Activated CD8-positive, alpha-beta memory T cell treated with anti-CD3 and anti-CD28 coated beads for 1 hour (primary cell): ENCODE data around the gene TBXT.
"Not testable (repeated sequence)": the region's sequence is repeated elsewhere in the genome, so short reads cannot be mapped to it uniquely, and the experiment has no call there.

Experiments
- DNase-seq, 2 donors: peaks; one replicate each; pipeline ENCODE4 v3.0.0-alpha.2; 2020; ENCODE audit warnings: low read depth in 1 of 2; ENCODE audit errors: extremely low read depth in 1 of 2

The TBXT gene, protein sequence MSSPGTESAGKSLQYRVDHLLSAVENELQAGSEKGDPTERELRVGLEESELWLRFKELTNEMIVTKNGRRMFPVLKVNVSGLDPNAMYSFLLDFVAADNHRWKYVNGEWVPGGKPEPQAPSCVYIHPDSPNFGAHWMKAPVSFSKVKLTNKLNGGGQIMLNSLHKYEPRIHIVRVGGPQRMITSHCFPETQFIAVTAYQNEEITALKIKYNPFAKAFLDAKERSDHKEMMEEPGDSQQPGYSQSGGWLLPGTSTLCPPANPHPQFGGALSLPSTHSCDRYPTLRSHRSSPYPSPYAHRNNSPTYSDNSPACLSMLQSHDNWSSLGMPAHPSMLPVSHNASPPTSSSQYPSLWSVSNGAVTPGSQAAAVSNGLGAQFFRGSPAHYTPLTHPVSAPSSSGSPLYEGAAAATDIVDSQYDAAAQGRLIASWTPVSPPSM

DNA sequence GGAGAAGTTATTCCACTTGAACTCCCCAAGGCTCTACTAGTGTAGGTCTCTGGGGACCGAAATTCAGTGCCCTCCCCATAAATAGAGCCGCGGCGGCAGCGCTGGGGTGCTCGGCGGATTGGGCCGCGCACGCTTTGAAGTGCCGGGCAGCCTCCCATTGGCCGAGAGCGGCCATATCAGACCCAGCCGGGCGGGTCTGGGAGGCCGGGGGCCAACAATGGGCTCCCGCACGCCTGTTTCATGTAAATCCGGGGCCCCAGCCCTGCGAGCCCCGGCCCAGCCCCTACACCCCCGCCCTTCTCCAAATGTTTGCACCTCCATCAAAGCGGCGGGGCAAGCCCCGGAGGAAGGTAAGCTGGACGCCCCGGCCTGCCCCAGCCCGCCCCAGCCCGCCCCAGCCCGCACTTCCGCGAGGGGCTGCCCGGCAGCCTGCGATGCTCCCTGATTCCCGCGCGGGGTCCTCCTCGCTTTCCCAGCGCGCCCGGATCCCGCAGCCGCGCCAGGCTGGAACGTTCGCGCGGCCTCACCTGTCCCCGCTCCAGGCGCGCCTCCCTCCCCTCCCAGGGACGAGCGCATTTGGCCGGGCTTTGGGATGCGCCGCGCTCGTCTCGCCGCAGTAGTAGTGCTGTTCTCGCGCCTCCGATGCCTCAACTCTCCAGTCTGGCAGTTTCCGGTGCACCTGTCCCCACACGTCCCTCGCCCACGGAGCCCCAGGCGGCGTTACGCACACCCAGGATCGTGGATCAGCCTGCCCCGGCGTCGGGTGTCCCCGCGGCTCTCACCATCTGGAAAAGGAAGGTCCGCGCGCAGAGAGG lies at the start of gene TBXT:
Gene TBXT, minus strand, starts transcription at position 51 of the 815 bp plus-strand sequence. CDS start 260 bp downstream, outside the sequence.
- no peak for DNase-seq

DNA sequence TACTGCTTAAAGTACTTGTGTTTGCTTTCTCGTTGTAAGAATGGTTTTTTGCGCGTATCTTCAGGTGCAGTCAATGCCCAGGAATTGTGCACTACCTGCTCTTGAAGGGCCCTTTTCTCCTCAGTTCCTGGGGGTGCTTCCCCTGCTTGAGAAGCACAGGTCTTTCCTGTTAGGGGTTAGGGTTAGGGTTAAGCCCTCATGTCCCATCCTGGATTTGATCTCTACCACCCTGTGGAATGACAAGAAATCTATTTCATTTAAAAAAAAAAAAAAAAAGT lies 39.6 kb upstream of the TBXT start:
- DNase-seq: no peak

DNA sequence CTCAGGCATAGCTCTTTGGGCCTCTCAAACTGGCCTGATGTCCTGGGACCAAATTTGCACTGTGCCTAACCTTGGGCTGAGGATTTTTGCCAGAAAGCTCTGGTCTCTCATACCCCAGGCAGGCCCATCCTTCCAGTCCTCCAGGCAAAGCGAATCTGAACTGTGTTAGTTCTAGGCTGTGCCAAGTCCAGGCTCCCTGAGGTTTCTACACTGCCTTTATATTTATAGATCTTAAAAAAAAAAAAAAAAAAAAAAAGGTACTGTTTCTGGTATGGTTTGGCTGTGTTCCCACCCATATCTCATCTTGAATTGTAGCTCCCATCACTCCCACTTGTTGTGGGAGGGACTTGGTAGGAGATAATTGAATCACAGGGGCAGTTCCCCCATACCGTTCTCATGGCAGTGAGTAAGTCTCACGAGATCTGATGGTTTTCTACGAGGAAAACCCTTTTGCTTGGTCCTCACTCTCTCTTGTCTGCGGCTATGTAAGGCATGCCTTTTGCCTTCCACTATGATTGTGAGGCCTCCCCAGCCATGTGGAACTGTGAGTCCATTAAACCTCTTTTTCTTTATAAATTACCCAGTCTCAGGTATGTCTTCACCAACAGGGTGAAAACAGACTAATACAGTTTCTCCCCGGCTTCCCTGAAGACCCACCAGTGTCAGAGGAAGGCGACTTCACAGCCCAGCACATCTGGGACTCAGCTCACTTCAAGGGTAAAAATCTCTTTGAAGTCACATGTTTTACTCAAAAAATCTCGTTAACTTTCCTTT lies 39.0 kb upstream of the TBXT start:
- DNase-seq: no peak

DNA sequence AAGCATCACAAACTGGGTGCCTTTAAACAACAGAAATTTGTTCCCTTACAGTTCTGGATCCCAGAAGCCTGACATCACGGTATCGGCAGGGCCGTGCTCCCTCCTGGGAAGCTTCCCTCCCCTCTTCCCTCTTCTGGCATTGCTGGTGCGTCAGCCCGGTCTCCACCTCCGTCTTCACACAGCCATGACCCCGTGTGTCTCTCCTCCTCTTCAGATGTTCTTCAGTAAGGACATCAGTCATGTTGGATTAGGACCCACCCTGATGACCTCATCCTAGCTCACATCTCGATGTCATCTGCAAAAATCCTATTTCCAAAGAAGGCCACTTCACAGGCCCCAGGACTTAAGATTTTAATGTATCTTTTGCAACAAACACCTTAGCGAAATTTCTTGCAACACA lies 38.4 kb upstream of the TBXT start:
- DNase-seq: no peak

DNA sequence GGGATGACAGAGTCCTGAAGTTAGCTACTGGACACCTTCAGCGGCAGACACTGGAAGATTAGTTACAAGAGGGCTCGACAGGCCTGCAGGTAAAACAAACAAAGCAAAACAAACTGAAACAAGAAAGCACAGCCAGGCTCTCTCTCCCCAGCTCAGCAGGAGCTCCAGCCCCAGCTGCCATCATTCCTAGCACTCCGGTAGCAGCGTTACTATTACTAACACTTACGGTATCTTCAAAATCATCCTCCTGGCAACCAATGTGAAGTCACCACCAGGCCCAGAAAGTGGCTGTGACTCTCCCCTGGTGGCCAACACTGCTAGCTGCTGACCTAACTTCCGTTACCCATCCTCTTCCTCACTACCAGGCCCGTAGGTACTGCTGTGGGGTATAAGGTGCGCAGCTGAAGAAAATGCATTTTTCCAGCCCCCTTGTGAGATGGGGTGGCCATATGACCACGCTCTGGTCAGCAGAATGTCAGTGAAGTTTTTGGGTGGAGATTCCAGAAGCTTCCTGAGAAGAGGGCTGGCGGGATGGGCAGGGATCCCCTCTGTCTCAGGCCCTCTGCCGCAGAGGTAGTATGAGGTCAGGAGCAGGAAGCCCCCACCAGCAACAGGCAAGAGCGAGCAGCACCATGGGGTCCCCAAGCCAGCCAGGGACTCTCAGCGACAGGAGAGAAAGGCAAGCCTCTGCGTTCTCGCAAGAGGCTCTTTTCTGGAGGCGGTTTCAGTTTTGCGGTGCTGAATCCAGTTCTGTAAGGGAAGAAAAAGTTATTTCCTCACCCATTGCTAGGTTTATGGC lies 37.4 kb upstream of the TBXT start:
- no peak for DNase-seq

DNA sequence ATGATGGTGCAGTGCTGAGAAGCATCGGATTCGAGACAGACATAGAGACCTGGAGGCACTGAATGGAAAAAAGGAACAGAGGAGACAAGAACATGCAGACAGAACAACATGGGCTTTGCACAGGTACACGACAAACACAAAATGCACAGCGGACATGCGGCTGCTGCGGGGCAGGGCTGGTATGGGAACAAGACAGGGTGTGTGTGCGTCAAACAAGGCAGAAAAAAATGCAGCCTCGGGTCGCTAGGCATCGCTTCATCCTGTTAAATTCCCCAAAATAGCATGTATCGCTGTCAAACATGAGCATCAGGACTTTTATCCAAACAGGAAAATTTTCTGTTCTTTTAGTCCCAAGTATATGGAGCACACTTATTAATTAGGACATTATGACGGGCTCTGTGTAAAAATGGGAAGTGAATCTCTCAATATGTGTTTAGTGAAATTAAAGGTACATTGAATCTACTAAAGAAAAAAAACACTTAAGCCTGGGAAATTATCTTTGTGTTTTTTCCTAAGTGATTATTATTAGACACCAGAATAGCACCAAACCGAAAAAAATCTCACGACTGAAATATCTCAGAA lies 36.1 kb upstream of the TBXT start:
- DNase-seq: no peak

DNA sequence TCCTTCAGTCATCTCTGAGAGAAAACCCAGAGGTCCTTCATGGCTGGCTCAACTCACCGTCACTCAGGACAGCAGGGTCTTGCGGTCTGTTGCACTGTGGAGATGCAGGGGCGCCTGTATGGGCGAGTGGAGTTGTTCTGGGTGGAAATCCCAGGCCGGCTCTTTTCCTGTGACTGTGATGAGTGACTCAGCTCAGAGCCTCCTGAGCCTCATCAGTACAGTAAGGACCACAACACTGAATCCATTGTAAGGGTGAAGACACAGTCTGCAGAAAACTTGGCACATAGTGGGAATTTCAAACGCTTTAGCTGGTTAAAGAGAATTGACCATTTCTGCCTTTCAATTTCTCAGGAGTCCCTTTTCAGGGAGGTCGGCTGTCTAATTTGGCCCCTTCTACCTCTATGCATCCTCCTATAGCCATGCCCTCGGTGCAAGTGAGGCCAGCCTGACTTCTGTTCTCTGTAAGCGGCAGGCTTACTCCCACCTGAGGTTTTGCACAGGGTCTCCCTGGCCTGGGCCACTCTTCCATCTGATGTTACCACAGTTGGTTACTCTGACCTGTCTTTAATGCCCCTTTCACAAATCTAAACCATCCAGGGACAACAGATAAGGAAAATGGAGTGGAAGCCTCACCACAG lies 35.5 kb upstream of the TBXT start:
- no peak for DNase-seq

DNA sequence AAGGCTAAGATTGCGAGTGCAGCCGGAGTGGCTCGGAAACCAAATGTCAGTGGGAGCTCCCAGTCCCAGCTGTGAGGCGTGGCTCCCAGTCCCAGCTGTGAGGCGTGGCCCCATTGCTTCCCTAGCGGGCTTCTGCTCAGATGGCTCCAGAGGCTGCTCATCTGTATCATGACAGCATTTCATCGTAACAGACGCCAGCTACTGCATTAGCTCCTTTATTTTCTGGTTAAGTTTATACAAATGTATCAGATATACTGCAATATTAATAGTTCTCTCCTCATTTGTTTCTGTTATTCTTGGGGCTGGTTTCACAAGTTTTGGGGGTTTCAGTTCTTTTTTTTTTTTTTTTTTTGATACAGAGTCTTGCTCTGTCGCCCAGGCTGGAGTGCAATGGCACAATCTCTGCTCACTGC lies 34.7 kb upstream of the TBXT start:
- no peak for DNase-seq

DNA sequence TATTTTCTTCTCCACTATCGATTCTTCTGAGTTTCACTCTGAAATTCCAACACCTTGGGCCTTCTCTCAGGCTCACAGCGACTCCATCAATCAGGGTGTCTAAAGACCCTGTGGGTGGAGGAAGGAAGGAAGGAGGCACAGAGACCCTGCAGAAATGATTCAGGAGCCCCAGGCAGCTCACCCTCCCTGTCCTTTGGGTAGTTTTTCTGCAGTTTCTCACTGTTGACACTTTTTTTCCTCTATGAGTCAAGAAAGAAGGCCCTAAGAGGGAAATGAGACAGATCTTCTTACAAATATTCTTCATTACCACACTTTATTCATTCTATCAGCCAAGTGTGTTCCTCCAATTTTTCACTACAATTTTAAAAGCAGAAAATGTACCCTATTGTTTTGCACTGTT lies 34.2 kb upstream of the TBXT start:
- no peak for DNase-seq

DNA sequence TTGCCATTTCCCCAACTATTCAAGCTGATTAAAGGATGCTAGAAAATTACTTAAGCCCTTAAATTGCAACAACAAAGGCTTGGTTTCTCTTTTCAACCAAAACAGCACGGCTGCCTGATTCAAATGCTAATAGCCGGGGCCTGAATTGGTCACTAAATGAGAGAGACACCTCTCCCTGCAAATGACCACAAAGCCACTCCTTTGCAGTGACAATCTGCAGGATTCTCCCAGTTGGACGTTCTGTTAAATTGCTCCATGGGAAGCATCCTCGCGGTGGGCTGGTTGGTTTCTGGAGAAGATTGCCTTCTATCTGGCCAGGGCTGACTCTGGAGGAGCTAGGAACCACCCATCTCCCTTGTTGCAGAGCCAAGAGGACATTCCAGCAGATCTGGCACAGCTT lies 29.7 kb upstream of the TBXT start:
- no peak for DNase-seq

DNA sequence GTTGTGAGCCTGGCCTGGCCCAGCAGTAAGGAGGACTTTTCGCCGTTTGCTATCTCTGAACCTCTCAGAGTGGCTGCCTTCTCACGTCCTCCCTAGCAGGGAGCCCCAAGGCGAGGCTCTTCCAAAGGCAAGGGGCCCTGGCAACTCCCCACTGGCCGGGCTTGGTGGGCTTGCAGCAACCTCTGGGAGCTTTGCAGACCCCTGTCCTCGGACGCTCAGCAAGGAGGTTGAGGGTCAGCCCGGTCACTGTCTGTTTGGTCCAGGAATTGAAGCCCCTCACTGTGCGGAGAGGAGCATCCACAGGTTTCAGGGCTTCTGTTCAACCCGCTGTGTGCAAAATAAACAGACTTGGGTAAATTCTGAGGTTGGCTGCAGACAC lies 28.2 kb upstream of the TBXT start:
- no peak for DNase-seq

DNA sequence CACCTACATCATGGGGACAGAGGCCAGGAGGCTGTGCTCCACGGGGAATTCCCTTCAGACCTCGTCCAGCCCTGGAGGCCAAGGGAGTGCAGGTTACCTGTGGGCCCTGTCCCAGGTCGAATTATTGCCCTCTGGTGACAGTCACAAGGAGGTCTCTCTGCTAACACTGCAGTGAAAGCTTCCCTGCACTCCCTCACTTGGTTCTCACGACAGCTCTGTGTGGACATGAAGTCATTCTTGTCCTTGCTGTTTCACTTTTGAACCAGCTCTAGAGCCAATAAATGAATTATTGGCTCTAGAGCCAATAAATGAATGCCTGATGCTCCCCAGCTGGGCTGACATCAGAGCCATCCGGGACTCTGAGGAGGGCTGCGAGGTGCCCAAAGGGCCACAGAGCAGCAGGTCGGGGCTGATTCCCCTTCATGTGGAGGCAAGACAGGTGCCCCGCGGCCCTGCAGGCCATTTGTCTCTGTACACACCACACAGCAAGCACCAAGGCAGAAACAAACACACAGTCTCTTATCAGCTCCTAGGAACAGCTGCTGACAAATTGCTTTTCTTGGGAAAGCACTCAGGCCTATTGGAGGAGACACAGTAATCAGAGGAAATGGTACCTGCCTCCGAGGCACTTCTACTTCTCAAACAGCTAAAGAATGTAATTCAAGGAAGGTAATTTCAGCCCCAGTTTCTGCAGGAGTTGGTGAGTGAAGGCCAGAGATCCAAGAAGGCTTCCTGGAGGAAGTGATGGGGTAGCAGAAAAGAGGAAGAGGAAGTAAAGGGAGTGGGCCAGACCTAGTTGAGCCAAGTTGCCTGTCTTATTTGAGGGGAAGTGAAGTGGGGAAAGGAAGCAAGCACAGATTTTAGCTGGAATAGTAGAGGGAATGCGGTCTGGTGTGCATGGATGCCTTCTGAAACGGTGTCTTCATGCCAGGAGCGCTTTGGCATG lies 27.5 kb upstream of the TBXT start:
- DNase-seq: no peak

DNA sequence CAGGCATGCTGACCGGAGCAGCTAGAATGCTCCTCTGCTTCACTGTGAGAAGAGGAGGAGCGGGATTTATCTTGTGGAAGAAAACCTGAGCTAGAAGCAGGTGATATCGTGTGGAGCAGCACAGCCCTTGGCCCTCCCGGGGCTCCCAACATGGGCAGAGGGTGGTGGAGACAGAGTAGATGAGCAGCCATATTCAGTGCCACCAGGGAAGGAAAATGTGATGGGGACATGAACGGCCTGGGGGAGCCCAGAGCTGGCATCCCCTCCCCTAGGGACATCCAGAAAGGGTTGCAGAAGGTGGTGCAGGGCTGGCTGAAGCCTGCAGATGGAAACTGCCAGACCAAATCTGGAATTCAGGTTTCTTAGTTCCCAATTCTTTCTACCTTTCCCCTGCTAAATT lies 24.9 kb upstream of the TBXT start:
- DNase-seq: no peak

DNA sequence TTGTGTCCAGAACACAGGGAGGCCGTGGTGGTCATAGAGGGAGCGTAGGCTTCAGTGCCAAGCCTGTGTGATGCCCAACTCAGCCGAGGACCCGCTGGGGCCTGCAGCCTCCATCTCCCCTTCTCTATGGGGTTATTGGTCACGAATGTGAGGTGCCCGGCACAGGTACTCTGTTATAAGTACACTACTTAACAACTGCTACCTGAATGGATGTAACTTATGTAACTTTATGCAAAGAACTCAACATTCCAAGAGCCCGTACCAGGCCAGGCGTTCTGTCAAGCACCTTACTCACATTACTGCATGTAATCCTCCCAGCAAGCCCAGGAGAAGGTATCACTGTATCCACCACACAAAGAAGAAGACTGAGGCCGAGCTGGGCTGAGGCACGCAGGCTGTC lies 24.5 kb upstream of the TBXT start:
- no peak for DNase-seq

DNA sequence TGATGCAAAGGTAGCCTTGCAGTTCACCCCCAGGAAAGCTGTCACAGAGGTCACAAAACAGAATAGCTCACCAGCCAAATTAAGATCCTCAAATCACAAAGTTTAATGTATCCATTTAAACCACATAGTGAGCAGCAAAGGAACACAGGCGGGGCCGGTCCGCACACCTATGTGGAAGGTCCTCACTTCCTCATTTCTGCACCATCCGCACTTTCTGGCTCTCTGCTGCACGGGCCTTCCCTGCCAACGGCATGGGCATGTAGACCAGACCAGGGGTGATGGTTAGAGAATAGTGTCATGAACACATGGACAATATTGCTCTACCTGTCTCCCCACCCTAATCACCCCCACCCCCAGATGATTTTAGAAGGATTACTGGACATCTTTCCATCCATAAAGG lies 12.1 kb upstream of the TBXT start:
- no peak for DNase-seq

DNA sequence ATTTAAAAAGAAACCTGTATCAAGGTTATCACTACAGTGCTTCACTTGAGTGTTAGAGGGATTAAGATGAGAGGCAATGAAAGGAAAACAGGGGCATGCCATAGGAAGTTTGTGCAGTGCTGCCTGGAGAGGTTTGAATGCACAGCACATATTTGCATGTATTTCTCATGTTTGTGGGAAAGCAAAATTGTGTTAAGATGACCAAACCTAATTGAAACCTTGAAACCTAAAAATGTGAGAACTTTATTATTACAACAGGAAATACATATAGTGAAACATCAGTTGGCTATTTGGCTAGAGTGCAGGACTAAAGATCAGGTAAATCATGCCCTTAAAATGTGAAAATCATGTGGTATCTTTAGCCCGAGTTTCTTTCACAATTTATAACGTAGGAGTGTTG lies 8.5 kb upstream of the TBXT start:
- DNase-seq: no peak

DNA sequence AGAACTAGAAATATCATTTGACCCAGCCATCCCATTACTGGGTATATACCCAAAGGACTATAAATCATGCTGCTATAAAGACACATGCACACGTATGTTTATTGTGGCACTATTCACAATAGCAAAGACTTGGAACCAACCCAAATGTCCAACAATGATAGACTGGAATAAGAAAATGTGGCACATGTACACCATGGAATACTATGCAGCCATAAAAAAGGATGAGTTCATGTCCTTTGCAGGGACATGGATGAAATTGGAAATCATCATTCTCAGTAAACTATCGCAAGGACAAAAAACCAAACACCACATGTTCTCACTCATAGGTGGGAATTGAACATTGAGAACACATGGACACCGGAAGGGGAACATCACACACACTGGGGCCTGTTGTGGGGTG lies 7.4 kb upstream of the TBXT start:
- DNase-seq: not testable (repeated sequence)

DNA sequence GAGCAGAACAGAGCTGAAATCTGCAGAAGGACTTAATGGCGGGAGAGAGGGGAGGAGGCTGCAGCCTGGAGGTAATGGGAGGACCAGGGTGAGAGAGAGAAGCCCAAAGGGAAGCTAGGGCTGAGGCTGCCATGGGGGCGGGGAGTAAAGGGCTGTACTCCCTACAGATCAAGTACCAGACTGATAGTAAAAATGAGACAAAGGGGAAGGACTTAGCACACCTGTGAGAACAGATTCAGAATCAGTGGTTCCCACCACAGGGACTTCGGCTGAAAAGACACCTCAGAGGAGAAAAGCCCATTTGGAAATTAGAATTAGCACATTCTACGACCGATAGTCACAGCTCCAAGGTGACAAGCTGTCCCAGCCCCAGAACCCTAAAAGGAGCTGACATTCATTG lies 6.4 kb upstream of the TBXT start:
- DNase-seq: no peak
